NT2/D1 (cell line): Measurements from ENCODE around the gene KSR1.

Experiments
- YY1 ChIP-seq: IDR thresholded peaks from 2 replicates; pipeline ENCODE4 v1.6.1; 2011; ENCODE audit not compliant: insufficient read length, insufficient read depth
- ZNF274 ChIP-seq: IDR thresholded peaks from 2 replicates; pipeline ENCODE4 v1.6.1; 2011; ENCODE audit warnings: mild to moderate bottlenecking, low read depth, low read length

- TF ChIP-seq ZNF274: no peak
- no peak for TF ChIP-seq YY1
These were observed 215.3 kb downstream of the KSR1 start for GRCh38 chr17:27671591-27671910.
